Right lung (tissue), 5 donors: ENCODE results near the gene COMT. TPM values are rescaled to one million over a fixed set of nuclear protein-coding genes. Genes with fewer than 3 reads are reported as not detected.
A peak's percentile ranks its signal among the peaks of the same experiment; 100 is the strongest.

Source experiments
- DNase-seq, 2 donors: peaks; one replicate each; pipeline ENCODE4 v3.0.0-alpha.2; 2013
- polyA plus RNA-seq, 5 donors: library from polyadenylated mRNA; unstranded; fragments of 120-200 nt; gene quantifications; one replicate each; pipeline versions ENCODE4 v1.2.1 to v1.2.3, GENCODE V29; 2013; ENCODE audit warnings: inconsistent platforms in 1 of 5, low replicate concordance in 1 of 5; ENCODE audit not compliant: insufficient read length in 5 of 5, insufficient read depth in 1 of 5

COMT gene
- polyA plus RNA-seq, 5 donors: 60.9 to 134 (median 85.5) TPM

DNA sequence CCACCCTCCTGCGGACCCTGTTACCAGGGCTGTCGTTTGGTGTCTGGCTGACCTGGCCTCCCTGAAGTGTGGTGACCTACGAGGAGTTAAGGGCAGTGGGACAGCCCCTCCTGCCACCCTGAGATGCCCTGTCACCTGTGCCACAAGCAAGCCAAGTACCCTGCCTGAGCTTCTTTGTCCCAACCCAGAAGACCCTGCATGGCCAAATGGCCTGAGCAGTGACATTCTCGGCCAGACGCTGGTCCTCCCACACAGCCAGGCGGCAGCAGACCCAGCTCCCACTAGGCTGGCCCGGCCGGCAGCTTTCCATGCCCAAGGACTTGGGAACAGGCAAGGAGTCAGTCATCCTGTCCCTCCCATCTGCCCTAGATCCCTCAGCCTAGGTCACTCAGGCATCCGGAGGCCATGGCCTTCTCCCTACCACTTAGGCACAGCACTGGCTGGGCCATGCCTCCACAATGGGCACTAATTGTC, 67.5 kb downstream of the COMT start:
- no peak for DNase-seq

DNA sequence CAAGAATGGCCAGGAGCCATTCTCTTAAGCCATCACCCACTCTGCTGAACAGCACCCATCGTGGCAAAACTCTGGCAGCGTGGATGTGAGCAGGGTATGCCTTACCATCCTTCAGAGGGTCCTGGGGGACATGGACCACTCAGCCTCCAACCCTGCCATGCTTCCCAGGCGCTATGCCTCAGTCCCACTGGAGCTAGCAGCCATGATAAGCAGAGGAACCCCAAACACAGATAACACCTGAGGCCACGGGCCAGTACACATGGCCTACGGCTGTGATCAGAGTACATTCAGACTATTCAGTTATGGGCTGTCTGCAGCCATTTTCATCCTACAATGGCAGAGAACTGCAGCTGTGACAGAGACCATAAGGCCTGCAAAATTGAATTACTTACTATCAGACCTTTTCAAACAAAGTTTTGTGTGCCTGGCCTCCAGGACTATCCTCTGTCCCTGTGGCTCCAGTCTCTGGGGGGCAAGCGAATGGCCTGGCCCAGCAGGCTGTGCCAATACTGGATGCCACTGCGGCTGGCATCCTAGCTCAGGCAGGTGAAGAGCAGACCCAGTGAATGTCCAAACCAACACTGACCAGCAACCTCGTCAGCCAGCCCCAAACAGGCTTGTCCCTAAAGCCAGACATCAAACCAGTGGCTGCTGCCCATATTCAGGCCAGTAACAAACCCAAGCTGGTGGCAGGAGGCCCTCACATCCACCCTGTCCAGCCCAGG, 68.2 kb downstream of the COMT start:
- no peak for DNase-seq

DNA sequence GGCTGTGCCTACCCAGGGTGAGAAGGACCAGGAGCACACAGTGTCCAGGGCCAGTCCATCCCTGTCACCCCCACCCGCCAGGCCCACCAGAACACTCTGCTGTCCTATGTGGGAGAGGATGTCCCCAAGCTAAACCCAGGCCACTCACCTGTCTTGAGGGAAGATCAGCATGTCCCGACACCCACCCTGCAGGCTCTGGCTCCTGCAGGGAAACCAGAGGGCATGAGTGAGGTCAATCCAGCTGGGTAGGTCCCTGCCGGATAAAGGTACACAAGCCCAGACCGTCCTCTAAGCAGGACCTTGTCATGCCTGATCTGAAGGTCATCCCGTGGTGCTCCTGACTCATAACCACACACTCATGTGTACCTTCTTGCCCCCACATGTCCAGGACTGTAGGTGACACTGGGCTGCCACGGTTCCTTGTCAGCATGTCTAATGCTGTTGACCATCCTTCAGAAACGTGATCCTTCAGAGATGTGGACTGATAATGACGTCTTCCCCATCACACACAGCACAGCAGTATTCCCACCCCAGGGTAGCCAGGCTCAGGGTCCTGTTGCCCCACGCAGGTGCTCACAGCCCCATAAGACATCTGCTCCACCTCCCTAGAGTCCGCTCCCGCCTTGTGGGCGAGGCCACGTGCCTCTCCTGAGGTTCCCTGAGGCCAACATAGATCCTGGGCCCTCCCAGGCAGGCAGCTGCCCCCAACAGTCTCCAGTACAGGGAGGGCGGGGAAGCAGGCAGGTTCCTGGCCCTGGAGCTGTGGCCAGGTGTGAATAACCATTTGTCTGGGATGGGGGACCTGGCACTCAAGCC, 68.9 kb downstream of the COMT start:
- no peak for DNase-seq

GRCh38 chr22:20011123-20011992, 69.8 kb downstream of the COMT start:
- DNase-seq: no peak

DNA sequence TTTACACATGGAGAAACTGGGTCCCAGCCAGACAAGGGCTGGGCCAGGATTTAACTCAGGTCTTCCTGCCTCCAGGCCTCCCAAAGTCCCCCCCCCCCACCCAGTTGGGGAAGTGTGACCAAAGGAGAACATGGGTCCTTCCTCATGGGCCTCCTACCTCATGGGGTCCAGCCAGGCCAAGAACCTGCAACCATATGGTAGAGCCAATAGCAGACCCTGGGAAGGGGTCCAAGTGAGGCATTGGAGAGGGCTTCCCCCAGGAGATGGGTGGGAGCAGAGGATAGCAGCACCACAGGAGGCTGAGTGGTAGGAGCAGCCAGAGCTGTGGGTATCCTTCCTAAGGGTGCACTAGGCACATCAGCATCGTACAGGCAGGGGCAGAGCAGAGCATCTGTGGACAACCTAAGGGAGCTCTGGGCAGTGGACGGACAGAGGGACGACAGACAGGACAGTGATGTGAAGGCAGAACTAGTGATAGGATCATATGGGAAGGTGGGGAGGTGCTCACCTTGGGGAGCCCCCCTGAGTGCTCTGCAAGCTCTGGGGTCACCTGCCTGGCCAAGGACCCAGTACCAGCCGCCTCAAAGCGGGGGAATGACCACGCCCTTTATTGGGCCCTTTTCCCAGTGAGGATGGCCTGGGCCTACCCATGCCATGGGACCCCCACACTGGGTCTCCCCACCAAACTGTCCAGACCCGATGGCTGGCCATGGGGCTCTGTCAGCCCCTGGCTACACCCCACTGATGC, 70.6 kb downstream of the COMT start:
- DNase-seq: no peak

GRCh38 chr22:20012741-20013331, 71.3 kb downstream of the COMT start:
- DNase-seq: no peak

DNA sequence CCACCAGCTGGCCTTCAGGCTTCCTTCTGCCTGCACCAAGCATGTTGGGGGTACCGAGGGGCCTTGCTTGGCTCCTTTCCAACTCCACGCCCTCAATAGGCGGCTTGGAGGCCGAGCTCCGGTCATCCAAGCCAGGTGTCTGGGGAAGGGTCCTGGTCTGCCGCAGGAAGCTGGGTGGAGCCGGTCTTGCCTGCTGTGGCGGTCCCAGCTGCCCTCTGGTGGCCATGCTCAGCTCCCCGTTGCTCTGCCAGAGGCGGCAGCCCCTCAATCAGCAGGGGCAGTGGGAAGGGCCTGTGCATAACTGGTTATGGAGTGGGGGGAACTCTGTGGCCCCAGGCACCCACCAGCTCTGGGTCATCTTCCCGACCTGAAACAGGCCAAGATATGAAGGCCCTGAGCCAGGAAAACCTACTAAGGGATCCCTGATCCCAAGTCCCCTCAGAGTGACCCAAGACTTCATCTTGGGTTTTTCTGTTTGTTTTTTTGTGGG, 71.9 kb downstream of the COMT start:
- peak; percentile 41 to 74 for DNase-seq

GRCh38 chr22:20014526-20015186, 73.1 kb downstream of the COMT start:
- no peak for DNase-seq

DNA sequence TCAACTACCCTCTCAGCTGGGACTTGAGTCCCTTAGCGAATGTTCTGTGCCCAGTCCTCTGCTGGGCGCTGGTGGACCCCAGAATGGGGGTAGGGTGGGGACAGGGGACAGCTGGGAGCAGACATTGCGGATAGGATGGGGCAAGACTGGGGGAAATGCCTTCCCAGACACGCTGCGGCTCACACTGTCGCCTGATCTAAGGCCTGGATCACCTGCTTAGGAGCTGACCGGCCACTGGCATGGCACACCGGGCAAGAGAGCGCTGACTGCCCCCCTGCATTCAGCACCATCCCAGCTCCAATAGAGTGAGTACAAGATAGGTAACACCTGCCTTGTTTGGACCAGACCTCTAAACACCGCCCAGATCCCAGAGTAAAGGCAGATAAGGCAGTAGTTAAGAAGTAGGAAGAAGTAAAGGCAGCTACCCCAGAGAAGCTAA, 73.6 kb downstream of the COMT start:
- DNase-seq: no peak

DNA sequence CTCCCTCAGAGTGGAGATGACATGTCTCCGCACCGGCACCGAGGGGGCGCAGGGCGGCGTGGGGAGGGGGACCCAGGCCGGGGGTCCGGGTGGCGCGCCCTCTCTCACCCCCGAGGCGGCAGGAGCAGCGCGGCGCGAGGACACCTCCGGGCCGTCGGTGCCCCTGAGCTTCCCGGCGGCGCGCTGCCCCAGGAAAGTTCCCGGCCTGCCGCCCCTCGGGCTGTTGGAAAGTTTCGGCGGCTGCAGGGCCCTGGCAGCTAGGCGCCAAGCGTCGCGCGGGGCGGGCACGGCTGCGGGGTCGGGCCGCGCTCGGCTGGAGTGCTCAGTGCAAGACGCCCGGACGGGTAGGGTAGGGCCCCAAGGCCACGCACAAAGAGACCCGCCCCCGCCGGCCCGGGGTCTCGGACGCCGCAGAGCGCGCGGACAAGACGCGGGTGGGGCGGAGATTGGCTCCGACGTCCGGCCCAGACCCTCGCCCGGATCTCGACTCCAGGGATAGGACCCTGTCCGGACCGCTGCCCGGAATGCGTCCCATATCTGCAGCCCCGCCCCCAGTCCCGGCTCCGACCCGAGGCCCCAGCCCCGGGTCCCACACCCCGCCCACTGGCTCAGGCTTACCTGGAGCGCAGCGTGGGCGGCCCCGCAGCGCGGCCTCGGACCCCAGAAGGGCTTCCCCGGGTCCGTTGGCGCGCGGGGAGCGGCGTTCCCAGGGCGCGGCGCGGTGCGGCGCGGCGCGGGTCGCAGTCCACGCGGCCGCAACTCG, 74.6 kb downstream of the COMT start:
- DNase-seq: peak in 1 of 2 donors; percentile 20

- peak; percentile 86 to 88 for DNase-seq
These were observed 75.4 kb downstream of the COMT start, which contains the start of gene ARVCF for GRCh38 chr22:20016734-20017621. TSS of gene ARVCF (minus strand) at chr22:20016823. CDS start at chr22:19990794, 26,029 bp downstream.

DNA sequence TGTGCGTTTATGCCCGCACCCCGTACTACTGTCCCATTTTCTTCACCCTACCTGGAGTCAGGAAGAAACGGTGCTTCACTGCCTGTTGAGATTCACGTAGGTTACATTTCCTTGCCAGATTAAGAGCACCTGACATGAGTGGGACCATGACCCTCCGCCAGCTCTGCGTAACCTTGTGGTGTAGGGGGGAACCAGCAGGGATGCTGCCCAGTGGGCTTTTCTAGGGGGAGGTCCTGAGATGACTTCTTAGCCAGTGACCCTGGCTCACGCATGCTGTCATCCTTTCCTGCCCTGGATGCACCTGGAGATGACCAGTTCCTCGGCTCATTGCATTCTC, 76.0 kb downstream of the COMT start:
- DNase-seq: no peak

- no peak for DNase-seq
These were observed 76.4 kb downstream of the COMT start for GRCh38 chr22:20018001-20018400.

Other genes with a start within 250 kb of the COMT start
- gene SEPTIN5, start 227.3 kb upstream of the COMT start, polyA plus RNA-seq: 10 to 100 TPM; 51.6 to 77.5 (median 64.8) TPM
- gene GP1BB, start 218.2 kb upstream of the COMT start, polyA plus RNA-seq: 10 to 100 TPM in 1 of 5 donors, 1 to 10 TPM in 4; 5.5 to 14.0 (median 6.0) TPM
- 10 to 100 TPM in 2 of 5 donors, 1 to 10 TPM in 3; 6.9 to 16.8 (median 8.5) TPM for gene TBX1, start 181.0 kb upstream of the COMT start, polyA plus RNA-seq
- gene GNB1L, start 86.9 kb upstream of the COMT start, polyA plus RNA-seq: 1 to 10 TPM; 2.7 to 6.4 (median 6.1) TPM
- gene RTL10, start 86.9 kb upstream of the COMT start, polyA plus RNA-seq: 10 to 100 TPM; 16.6 to 31.6 (median 29.9) TPM
- gene TXNRD2, start within 50 bp of the COMT start, polyA plus RNA-seq: 10 to 100 TPM; 15.4 to 21.5 (median 19.1) TPM
- gene ARVCF, start 75.1 kb downstream of the COMT start, polyA plus RNA-seq: 10 to 100 TPM; 18.4 to 46.1 (median 24.7) TPM
- gene TANGO2, start 79.3 kb downstream of the COMT start, polyA plus RNA-seq: 10 to 100 TPM in 4 of 5 donors, 1 to 10 TPM in 1; 9.9 to 15.3 (median 13.5) TPM
- 10 to 100 TPM; 42.6 to 50.7 (median 45.2) TPM for gene DGCR8, start 138.5 kb downstream of the COMT start, polyA plus RNA-seq
- gene RANBP1, start 174.3 kb downstream of the COMT start, polyA plus RNA-seq: 100 to 1,000 TPM; 140 to 189 (median 161) TPM
- 10 to 100 TPM; 28.8 to 64.0 (median 46.4) TPM for gene TRMT2A, start 175.5 kb downstream of the COMT start, polyA plus RNA-seq
- gene ZDHHC8, start 190.0 kb downstream of the COMT start, polyA plus RNA-seq: 10 to 100 TPM; 27.5 to 61.1 (median 46.6) TPM
- gene CCDC188, start 209.3 kb downstream of the COMT start, polyA plus RNA-seq: 1 to 10 TPM; 1.4 to 2.9 (median 1.8) TPM